GM12873 (cell line): Measurements from ENCODE around the gene GSAP.

Experiments
- CTCF ChIP-seq: IDR thresholded peaks from 2 replicates; pipeline ENCODE4 v1.5.1; 2012; ENCODE audit warnings: low read depth, mild to moderate bottlenecking, moderate library complexity, low read length, control low read depth; ENCODE audit not compliant: insufficient read depth; ENCODE audit errors: missing control alignments

The GSAP gene

DNA sequence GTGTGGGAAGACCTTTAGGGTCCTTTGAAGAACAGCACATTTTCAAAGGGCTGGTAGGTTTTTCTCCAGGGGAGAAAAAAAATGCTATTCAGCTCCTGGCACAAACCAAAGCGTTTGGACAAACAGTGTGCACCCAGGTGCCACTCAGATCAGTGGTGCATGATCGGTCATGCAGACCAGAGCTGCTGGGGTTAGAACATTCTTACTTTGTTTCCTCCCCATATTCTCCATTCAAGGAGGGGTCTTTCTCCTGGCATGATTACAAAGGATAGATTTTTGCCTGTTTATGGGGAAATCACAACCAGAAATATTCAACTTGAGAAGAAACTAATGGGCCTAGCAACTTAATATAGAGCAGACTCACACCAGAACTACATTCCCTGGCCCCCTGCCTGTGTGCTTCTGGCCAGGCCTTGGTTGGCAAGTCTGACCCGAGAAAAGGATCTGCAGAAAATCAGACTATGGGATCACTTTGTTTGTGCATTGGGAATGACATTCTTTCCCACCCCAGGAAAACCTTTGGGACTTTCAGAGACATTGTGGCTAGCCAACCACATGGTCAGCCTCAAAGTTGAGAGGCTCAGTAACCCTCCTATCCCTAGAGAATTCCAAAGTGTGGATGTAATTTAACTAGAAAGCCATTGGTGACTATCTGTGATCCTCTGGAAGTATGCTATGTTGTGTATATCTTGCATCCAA is 134.2 kb downstream of the GSAP start:
- no peak for TF ChIP-seq CTCF

- TF ChIP-seq CTCF: no peak
Measured at GRCh38 chr7:77276120-77276519, 140.0 kb downstream of the GSAP start.

DNA sequence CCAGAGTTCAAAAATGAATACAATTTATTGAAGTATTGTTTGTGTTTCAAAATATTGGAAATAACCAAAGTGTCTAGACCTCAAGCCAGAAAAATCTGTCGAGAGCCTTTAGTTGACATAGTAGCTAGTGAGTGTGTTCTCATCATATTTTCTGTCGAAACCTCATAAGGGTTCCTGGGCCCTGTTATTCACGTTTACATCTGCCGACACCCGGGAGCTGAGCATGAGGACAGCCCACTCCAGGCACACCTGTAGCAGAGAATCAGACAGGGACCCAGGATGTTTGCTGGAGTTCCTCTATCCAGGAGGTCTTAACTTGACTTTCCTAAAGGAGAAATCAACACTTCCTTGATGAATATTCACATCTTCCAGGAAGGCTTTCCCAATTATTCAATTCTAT is 144.4 kb downstream of the GSAP start:
- TF ChIP-seq CTCF: no peak

DNA sequence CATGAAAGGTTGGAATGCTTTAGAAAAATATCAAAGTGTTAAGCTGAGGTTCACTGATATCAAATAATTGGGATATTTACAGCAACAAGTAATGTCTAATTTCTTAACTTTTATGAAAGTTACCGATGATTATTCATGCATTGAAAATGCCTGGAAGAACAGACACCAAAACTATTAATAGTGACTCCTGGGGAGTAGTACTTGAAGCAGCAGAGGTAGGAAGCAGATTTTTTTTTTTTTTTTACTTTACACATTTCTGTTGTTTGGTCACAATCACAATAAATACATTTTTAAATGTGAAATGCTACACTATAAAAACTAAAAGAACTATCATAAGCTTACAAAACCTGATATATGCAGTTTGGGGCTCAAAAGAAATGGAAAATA is 146.1 kb downstream of the GSAP start:
- TF ChIP-seq CTCF: no peak

DNA sequence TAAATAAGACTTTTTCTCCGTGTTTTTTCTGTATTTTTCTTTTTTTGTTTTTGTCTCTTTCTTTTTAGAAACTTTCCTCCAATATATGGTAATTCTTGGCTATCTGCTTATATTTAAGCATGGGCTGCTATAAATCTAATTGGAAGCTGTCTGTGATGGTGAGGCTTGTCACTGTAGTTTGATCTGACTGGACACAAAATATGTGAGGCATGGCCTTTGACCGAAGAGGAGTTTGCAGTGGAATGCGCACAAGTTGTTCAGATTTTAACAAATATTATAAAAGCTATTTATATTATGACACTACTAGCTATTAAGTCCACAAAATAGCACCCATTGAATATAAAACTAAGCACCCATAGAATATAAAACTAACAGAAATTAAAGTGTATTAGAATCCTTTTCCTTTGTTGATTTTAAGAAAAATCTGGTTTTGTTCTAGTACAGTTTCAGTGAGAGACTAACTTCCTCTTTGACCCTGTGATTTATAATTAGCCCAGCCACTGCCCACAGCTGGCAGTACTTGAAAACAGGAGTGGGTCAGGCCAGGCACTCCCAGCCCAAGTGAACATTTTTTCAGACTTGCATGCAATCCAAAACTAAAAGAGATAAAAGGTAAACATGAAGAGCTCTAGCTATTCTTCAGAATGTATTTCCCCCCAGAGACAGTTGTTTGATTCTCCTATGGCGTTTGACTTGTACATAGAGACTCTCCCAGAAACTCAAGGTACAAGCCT is 146.6 kb downstream of the GSAP start:
- no peak for TF ChIP-seq CTCF

GRCh38 chr7:77266291-77266794 is 149.8 kb downstream of the GSAP start:
- no peak for TF ChIP-seq CTCF

DNA sequence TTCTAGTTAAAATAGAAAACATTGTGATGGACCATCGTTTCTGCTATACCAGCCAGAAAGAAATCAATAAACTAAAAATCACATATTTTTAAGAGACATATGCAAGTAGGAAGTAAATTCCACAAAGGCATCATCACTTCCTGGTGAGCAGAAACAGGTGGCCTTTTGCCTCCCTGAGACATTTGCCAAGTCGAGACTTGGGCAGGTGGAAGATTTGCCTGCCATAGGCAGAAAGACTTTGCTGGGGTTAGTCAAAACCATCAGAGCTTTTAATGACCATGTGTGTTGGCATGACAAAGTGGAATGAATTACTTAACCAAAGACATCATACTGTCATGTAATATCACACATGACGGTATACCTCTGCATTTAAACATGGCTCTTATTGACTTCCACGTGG is 150.5 kb downstream of the GSAP start:
- TF ChIP-seq CTCF: no peak
